K562 (cell line): Measurements from ENCODE around the gene MCFD2. TPM values are rescaled to one million over a fixed set of nuclear protein-coding genes. Genes with fewer than 3 reads are reported as not detected.
A peak's percentile ranks its signal among the peaks of the same experiment; 100 is the strongest.

Experiments used
- EP400 ChIP-seq: fragments of 450-650 bp; IDR thresholded peaks from 2 replicates; pipeline ENCODE4 v1.6.1; 2017; ENCODE audit warnings: antibody characterized with exemption, mild to moderate bottlenecking, moderate library complexity
- HNRNPUL1 ChIP-seq: fragments of 200-400 bp; formaldehyde crosslinking; IDR thresholded peaks from 2 replicates; pipeline ENCODE4 v1.6.1; 2017; ENCODE audit warnings: low read length
- MAX ChIP-seq: sonication (generic); formaldehyde crosslinking; IDR thresholded peaks from 2 replicates; pipeline ENCODE4 v1.9.0; 2022; ENCODE audit warnings: mild to moderate bottlenecking, missing genetic modification reagents
- MNT ChIP-seq, 2 experiments: fragments of 450-650 bp; conservative IDR thresholded peaks; 2 replicates each; pipeline ENCODE4 v1.6.1; 2017; ENCODE audit warnings: mild to moderate bottlenecking in 2 of 2, moderate library complexity in 2 of 2
- RCOR1 ChIP-seq, 2 experiments: IDR thresholded peaks; 2 replicates each; pipeline ENCODE4 v1.6.1; 2012; ENCODE audit warnings: low read depth in 2 of 2, low read length in 2 of 2, borderline replicate concordance in 1 of 2, improper control_type of control experiment in 1 of 2
- REST ChIP-seq, 2 experiments: fragments of 450-650 bp; formaldehyde crosslinking in 1 of 2; IDR thresholded peaks; 2 replicates each; pipeline versions ENCODE4 v1.4.0 to v1.6.1; 2014 to 2020; ENCODE audit warnings: mild to moderate bottlenecking in 2 of 2, borderline replicate concordance in 1 of 2, low read depth in 1 of 2
- SMARCA4 ChIP-seq: fragments of 450-650 bp; IDR thresholded peaks from 2 replicates; pipeline ENCODE4 v1.6.1; 2016
- STAT5A ChIP-seq: IDR thresholded peaks from 2 replicates; pipeline ENCODE4 v1.6.1; 2012; ENCODE audit warnings: low read length, inconsistent platforms, borderline replicate concordance
- VEZF1 ChIP-seq: fragments of 200-800 bp; sonication (Bioruptor generic); IDR thresholded peaks from 2 replicates; pipeline ENCODE4 v1.6.1; 2017; ENCODE audit warnings: missing genetic modification characterization, missing compliant biosample characterization
- polyA plus RNA-seq, 8 experiments: library from polyadenylated mRNA; depleted of rRNA in 4 of 8; stranded (reverse) in 5 of 8; unstranded in 3 of 8; fragments of >200 nt; fragmentation: Nextera tagmentation in 2 of 8; fragmentation: Illumina TruSeq in 1 of 8; extraction: Ambion mirVana in 2 of 8; extraction: Trizol in 1 of 8; gene quantifications; 2 replicates each; pipeline versions ENCODE4 v1.2.1 to v1.2.3, GENCODE V29; 2011 to 2014; ENCODE audit warnings: inconsistent platforms in 1 of 8, missing spikeins in 1 of 8
- total RNA-seq, 7 experiments: library from RNA; depleted of rRNA in 6 of 7; stranded (reverse); fragments of >200 nt in 6 of 7; fragmentation: Illumina TruSeq in 2 of 7; extraction: Trizol in 2 of 7; gene quantifications; 2 replicates each; pipeline versions ENCODE4 v1.2.1 to v1.2.3, GENCODE V29; 2011 to 2021; ENCODE audit warnings: low replicate concordance in 1 of 7
- TF ChIP-seq, protein P1 (sequence below): fragments of 250-450 bp; sonication (Bioruptor Pico); IDR thresholded peaks from 2 replicates; pipeline ENCODE4 v1.5.0; 2021; ENCODE audit warnings: mild to moderate bottlenecking, moderate library complexity

The MCFD2 gene
- total and polyA plus RNA-seq, 9 of the 15 experiments (the other 6 are each of a cell fraction or from before 2014, with no cell fraction given): 78.6 to 237 (median 123) TPM

GRCh38 chr2:46876741-46877384 lies 38.7 kb downstream of the MCFD2 start (continued):
- TF ChIP-seq REST (IDR thresholded peaks at IDR 0.05; ENCODE audit: borderline replicate concordance) (peak; percentile 84), REST (CRISPR knock-in tag; IDR thresholded peaks at IDR 0.05; ENCODE audit: low read depth) (no peak), RCOR1 (IDR thresholded peaks at IDR 0.05; ENCODE audit: borderline replicate concordance in 1 of 2, low read depth in 2 of 2, low read length in 2 of 2) (peak in 1 of 2 experiments; percentile 43; a peak in 1 of 4 replicates), STAT5A (no peak), VEZF1 (CRISPR knock-in tag) (0 out of 2 replicates have a peak, but pooled peaks have one; percentile 10), EP400 (peak; percentile 15; the same call in 1 of the 2 replicates), SMARCA4 (0 out of 2 replicates have a peak, but pooled peaks have one; percentile 11), MAX (CRISPR knock-in tag) (peak; percentile 55; the same call in 1 of the 2 replicates), MNT (conservative IDR thresholded peaks at IDR 0.05) (peak in 1 of 2 experiments; percentile 25; a peak in 2 of 4 replicates), HNRNPUL1 (no peak)
- TF ChIP-seq, protein P1, sequence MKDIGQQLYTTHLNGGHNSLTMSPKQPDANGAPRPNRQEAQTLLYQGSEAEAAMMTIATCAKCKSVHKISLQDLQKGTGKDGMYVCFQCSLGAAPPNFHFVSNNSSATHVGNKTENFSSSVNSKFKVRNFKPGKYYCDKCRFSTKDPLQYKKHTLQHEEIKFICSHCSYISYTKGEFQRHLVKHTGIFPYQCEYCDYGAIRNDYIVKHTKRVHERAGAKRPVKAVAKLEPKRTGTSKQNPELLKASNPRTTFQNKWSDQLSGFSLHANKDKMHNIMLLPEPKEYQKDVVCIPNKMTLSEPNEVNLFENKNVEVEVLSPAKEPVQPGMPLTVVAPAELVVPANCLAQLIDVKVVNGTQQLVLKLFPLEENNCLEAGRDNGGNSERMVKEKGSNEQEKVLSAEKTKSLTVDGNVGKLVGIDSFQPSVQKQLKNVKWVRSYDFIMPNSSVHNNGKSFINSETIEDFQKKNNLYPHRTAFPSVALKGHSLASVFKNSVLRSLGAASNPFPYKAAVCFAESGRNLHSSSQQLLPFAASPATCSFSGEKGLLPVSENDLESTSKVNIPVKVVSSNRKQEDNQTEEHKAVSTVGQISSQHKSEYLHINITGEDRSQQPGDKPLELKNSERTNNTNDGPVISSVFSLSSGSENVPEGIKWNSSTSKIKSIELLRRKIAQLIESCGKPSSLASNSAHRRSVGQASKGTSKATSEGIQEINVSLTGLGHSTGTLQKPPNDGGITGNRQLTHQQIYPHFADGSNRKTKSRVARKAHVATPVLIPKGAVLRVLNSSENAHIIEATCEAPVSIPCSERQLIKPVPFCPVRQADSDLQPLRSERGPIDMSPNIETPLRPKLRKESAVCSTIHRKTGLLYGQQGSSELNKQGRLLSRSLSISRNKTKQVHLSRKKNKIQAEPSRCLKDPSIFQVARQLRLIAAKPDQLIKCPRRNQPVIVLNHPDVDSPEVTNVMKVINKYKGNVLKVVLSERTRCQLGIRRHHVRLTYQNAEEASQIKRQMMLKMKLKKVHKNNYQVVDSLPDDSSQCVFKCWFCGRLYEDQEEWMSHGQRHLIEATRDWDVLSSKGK: no peak
